WTC11 (cell line): ENCODE results near the gene EHBP1.

ENCODE experiments used
- FOXP1 ChIP-seq: sonication (generic); formaldehyde crosslinking; IDR thresholded peaks from 2 replicates; pipeline ENCODE4 v1.8.0; 2022; ENCODE audit warnings: missing genetic modification reagents, mild to moderate bottlenecking, moderate library complexity, borderline replicate concordance
- IRF2 ChIP-seq: sonication (generic); formaldehyde crosslinking; IDR thresholded peaks from 2 replicates; pipeline ENCODE4 v1.8.0; 2022; ENCODE audit warnings: low read depth, missing genetic modification reagents, borderline replicate concordance
- NFYB ChIP-seq: sonication (generic); formaldehyde crosslinking; conservative IDR thresholded peaks from 2 replicates; pipeline ENCODE4 v1.8.0; 2022; ENCODE audit warnings: low read depth, missing genetic modification reagents
- ZNF416 ChIP-seq: fragments of 250-450 bp; sonication (Bioruptor Pico); IDR thresholded peaks from 2 replicates; pipeline ENCODE4 v1.9.0; 2021; ENCODE audit warnings: mild to moderate bottlenecking, inconsistent platforms
- TF ChIP-seq, protein P1 (sequence below): fragments of 200-600 bp; IDR thresholded peaks from 2 replicates; pipeline ENCODE4 v1.8.0; 2022; ENCODE audit warnings: antibody characterized with exemption

GRCh38 chr2:62938126-62938525, 232.6 kb downstream of the EHBP1 start:
- no peak for TF ChIP-seq IRF2 (CRISPR knock-in tag)
- TF ChIP-seq, protein P1, sequence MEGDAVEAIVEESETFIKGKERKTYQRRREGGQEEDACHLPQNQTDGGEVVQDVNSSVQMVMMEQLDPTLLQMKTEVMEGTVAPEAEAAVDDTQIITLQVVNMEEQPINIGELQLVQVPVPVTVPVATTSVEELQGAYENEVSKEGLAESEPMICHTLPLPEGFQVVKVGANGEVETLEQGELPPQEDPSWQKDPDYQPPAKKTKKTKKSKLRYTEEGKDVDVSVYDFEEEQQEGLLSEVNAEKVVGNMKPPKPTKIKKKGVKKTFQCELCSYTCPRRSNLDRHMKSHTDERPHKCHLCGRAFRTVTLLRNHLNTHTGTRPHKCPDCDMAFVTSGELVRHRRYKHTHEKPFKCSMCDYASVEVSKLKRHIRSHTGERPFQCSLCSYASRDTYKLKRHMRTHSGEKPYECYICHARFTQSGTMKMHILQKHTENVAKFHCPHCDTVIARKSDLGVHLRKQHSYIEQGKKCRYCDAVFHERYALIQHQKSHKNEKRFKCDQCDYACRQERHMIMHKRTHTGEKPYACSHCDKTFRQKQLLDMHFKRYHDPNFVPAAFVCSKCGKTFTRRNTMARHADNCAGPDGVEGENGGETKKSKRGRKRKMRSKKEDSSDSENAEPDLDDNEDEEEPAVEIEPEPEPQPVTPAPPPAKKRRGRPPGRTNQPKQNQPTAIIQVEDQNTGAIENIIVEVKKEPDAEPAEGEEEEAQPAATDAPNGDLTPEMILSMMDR = no peak
- TF ChIP-seq NFYB (CRISPR knock-in tag) = no peak
- no peak for TF ChIP-seq ZNF416
- no peak for TF ChIP-seq FOXP1
